Neural progenitor cell (in vitro differentiated cells): ENCODE measurements around the gene ZNF83.

ENCODE experiments used
- EZH2phosphoT487 ChIP-seq: fragments of 200-600 bp; sonication (generic); IDR thresholded peaks from 2 replicates; pipeline ENCODE4 v1.6.1; 2017; ENCODE audit warnings: antibody characterized with exemption
- TF ChIP-seq, protein P1 (sequence below): fragments of 200-600 bp; sonication (generic); IDR thresholded peaks from 2 replicates; pipeline ENCODE4 v1.5.1; 2017; ENCODE audit warnings: antibody characterized with exemption, mild to moderate bottlenecking

DNA sequence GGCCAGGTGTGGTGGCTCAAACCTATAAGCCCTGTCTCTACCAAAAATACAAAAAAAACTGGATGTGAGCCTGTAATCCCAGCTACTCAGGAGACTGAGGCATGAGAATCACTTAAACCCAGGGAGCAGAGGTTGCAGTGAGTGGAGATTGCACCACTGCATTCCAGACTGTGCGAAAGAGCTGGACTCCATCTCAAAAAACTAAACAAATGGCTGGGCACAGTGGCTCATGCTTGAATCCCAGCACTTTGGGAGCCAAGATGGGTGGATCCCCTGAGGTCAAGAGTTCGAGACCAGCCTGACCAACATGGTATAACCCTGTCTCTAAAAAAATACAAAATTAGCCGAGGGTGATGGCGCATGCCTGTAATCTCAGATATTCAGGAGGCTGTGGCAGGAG lies 34.9 kb upstream of the ZNF83 start:
- TF ChIP-seq, protein P1, sequence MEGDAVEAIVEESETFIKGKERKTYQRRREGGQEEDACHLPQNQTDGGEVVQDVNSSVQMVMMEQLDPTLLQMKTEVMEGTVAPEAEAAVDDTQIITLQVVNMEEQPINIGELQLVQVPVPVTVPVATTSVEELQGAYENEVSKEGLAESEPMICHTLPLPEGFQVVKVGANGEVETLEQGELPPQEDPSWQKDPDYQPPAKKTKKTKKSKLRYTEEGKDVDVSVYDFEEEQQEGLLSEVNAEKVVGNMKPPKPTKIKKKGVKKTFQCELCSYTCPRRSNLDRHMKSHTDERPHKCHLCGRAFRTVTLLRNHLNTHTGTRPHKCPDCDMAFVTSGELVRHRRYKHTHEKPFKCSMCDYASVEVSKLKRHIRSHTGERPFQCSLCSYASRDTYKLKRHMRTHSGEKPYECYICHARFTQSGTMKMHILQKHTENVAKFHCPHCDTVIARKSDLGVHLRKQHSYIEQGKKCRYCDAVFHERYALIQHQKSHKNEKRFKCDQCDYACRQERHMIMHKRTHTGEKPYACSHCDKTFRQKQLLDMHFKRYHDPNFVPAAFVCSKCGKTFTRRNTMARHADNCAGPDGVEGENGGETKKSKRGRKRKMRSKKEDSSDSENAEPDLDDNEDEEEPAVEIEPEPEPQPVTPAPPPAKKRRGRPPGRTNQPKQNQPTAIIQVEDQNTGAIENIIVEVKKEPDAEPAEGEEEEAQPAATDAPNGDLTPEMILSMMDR: no peak
- no peak for TF ChIP-seq EZH2phosphoT487
